Measurements from ENCODE around the gene PPP6C.

GRCh38 chr9:125214186-125214585 lies 24.6 kb upstream of the PPP6C start:
- no peak for TF ChIP-seq SUZ12 (IDR thresholded peaks at IDR 0.05; ENCODE audit: extremely low read depth, insufficient read depth, insufficient read length)
- TF ChIP-seq YY1 (IDR thresholded peaks at IDR 0.05; ENCODE audit: insufficient read depth, insufficient read length), result no peak
- TF ChIP-seq ZNF274 (IDR thresholded peaks at IDR 0.05; ENCODE audit: low read depth, low read length), result no peak

Data from NT2/D1 (cell line).